HG02852 (cell line): Measurements from ENCODE around the gene ASS1.

Experiments
- ATAC-seq: cut with Tn5 transposase; IDR thresholded peaks from one replicate; pipeline ENCODE4 v1.9.1; 2021; ENCODE audit warnings: mild to moderate bottlenecking, moderate library complexity; ENCODE audit not compliant: unreplicated experiment

ASS1 gene

GRCh38 chr9:130418776-130419175 is 26.0 kb upstream of the ASS1 start:
- ATAC-seq, result no peak

GRCh38 chr9:130419521-130420035 is 25.2 kb upstream of the ASS1 start:
- ATAC-seq, result no peak

- ATAC-seq, result no peak
Measured at GRCh38 chr9:130421154-130421801, 23.5 kb upstream of the ASS1 start.

- no peak for ATAC-seq
Measured at GRCh38 chr9:130421802-130422276, 22.9 kb upstream of the ASS1 start.

GRCh38 chr9:130422546-130422945 is 22.2 kb upstream of the ASS1 start:
- ATAC-seq, result no peak

- no peak for ATAC-seq
Measured at GRCh38 chr9:130423272-130423671, 21.5 kb upstream of the ASS1 start.

GRCh38 chr9:130424595-130425454 is 19.9 kb upstream of the ASS1 start:
- ATAC-seq, result no peak

GRCh38 chr9:130425741-130426466 is 18.9 kb upstream of the ASS1 start:
- ATAC-seq, result no peak

GRCh38 chr9:130426467-130426773 is 18.3 kb upstream of the ASS1 start:
- no peak for ATAC-seq

- ATAC-seq, result no peak
Measured at GRCh38 chr9:130426883-130427282, 17.9 kb upstream of the ASS1 start.

GRCh38 chr9:130427326-130427725 is 17.4 kb upstream of the ASS1 start:
- no peak for ATAC-seq

- no peak for ATAC-seq
Measured at GRCh38 chr9:130428086-130428665, 16.6 kb upstream of the ASS1 start.

GRCh38 chr9:130429381-130429780 is 15.4 kb upstream of the ASS1 start:
- no peak for ATAC-seq

GRCh38 chr9:130429831-130430230 is 14.9 kb upstream of the ASS1 start:
- ATAC-seq, result no peak

- ATAC-seq, result no peak
Measured at GRCh38 chr9:130430232-130430631, 14.5 kb upstream of the ASS1 start.

- no peak for ATAC-seq
Measured at GRCh38 chr9:130430734-130431535, 13.8 kb upstream of the ASS1 start.

- ATAC-seq, result no peak
Measured at GRCh38 chr9:130431536-130432303, 13.0 kb upstream of the ASS1 start.

GRCh38 chr9:130432362-130432761 is 12.4 kb upstream of the ASS1 start:
- no peak for ATAC-seq

- no peak for ATAC-seq
Measured at GRCh38 chr9:130432796-130433167, 12.0 kb upstream of the ASS1 start.
